ENCODE measurements around the gene KCNC1.

The KCNC1 gene

DNA sequence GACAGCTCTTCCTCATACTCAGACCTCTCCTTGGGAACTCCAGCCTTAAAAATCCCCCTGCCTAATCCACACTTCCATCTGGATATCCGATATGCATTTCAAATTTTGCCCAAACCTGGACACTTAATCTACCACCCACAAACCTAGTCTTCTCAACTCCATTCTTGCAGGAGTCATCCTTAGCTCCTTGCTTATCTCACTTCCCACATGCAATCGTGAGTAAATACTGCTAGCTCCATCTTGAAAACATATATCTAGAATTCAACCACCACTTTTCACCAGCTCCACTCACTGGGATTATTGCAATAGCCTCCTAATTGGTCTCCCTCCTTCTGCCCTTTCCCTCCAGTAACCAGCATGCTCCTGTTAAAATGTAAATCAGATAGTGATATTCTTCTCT, 17.8 kb upstream of the KCNC1 start:
- no peak for DNase-seq

DNA sequence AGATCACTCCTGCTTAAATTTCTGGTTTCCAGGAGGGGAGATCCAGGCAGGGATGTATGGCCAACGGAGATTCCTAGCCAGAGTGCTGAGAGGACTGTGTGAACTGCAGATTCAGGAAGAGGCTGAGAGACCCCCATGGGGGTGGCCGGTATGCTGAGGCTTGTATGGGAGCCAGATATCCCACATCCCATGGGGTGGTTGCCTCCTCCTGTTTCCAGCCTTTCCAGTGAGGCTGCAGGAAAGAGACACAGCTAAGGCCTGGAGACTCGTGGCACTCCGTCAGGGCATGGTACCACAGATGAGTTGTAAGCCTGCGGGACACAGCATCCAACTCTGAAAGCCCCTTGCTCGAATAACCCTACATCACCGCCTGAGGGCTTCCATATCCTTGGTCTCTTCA, 16.6 kb upstream of the KCNC1 start:
- DNase-seq = no peak

GRCh38 chr11:17718510-17718962, 16.0 kb upstream of the KCNC1 start:
- no peak for DNase-seq

DNA sequence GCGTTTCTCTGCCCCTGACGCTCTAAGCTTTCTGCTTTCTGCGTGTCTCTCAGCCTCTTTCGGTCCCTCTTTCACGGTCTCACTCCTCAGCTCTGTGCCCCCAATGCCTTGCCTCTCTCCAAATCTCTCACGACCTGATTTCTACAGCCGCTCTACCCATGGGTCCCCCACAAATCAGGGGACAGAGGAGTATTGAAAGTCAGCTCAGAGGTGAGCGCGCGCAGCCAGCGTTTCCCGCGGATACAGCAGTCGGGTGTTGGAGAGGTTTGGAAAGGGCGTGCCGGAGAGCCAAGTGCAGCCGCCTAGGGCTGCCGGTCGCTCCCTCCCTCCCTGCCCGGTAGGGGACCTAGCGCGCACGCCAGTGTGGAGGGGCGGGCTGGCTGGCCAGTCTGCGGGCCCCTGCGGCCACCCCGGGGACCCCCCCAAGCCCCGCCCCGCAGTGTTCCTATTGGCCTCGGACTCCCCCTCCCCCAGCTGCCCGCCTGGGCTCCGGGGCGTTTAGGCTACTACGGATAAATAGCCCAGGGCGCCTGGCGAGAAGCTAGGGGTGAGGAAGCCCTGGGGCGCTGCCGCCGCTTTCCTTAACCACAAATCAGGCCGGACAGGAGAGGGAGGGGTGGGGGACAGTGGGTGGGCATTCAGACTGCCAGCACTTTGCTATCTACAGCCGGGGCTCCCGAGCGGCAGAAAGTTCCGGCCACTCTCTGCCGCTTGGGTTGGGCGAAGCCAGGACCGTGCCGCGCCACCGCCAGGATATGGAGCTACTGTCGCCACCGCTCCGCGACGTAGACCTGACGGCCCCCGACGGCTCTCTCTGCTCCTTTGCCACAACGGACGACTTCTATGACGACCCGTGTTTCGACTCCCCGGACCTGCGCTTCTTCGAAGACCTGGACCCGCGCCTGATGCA, 15.3 kb upstream of the KCNC1 start, which contains the start of gene MYOD1:
Gene MYOD1, plus strand, starts transcription at position 544 of the 910 bp plus-strand sequence. Its CDS starts 212 bp downstream, at position 756.
- no peak for DNase-seq

DNA sequence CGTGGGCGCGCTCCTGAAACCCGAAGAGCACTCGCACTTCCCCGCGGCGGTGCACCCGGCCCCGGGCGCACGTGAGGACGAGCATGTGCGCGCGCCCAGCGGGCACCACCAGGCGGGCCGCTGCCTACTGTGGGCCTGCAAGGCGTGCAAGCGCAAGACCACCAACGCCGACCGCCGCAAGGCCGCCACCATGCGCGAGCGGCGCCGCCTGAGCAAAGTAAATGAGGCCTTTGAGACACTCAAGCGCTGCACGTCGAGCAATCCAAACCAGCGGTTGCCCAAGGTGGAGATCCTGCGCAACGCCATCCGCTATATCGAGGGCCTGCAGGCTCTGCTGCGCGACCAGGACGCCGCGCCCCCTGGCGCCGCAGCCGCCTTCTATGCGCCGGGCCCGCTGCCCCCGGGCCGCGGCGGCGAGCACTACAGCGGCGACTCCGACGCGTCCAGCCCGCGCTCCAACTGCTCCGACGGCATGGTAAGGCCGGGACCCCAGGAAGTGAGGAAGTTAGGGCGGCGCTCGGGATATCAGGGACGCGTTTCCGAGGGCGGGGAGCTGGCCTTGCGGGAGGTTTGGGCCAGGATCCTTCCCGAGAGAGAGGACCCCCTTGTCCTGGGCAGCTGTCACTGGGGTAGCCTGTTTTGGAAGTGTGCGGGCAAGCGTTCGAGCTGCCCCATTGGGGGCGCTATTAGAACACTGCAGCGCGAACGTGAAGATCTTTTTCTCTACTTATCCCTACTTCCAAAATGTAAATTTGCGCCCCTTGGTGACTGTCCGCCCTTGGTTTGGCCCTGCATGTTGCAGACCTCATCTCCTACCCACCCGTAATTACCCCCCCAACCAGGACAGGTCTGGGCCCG, 14.4 kb upstream of the KCNC1 start:
- no peak for DNase-seq

DNA sequence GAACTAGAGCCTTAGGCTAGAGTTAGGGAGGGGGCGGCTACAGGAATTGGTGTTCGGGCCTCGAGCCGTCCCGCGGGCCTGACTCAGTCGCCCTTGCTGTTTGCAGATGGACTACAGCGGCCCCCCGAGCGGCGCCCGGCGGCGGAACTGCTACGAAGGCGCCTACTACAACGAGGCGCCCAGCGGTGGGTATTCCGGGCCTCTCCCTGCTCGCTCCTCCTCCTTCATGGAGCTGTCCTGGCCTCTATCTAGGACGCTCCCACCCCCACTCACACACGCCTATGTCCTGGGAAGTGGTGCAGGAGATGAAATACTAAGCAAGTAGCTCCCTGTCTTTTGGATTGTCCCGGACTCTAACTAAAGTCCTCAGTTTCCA, 13.8 kb upstream of the KCNC1 start:
- DNase-seq = no peak

DNA sequence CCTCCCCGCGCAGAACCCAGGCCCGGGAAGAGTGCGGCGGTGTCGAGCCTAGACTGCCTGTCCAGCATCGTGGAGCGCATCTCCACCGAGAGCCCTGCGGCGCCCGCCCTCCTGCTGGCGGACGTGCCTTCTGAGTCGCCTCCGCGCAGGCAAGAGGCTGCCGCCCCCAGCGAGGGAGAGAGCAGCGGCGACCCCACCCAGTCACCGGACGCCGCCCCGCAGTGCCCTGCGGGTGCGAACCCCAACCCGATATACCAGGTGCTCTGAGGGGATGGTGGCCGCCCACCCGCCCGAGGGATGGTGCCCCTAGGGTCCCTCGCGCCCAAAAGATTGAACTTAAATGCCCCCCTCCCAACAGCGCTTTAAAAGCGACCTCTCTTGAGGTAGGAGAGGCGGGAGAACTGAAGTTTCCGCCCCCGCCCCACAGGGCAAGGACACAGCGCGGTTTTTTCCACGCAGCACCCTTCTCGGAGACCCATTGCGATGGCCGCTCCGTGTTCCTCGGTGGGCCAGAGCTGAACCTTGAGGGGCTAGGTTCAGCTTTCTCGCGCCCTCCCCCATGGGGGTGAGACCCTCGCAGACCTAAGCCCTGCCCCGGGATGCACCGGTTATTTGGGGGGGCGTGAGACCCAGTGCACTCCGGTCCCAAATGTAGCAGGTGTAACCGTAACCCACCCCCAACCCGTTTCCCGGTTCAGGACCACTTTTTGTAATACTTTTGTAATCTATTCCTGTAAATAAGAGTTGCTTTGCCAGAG, 13.2 kb upstream of the KCNC1 start:
- no peak for DNase-seq

GRCh38 chr11:17722000-17722643, 12.5 kb upstream of the KCNC1 start:
- DNase-seq = no peak

GRCh38 chr11:17724020-17724908, 10.3 kb upstream of the KCNC1 start:
- no peak for DNase-seq

GRCh38 chr11:17725174-17725573, 9.4 kb upstream of the KCNC1 start:
- no peak for DNase-seq

DNA sequence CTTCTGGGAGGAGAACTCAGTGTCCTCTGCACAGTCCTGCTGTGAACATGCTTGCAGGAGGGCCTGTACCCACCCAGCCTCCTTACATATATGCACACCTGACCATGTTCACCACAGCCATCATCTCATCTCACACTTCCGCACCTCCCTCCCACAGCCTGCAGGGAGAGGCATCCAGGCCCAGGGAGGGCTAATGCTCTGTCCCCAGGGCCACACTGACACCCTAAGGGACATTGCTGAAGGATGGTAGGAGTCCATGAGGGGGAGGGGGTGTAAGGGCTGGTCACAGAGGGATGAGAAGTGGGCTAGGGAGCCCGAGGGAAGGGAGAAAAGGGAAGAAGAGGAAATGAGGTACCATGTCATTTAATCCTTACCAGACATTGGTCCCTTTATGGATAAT, 4.4 kb upstream of the KCNC1 start:
- DNase-seq = no peak

DNA sequence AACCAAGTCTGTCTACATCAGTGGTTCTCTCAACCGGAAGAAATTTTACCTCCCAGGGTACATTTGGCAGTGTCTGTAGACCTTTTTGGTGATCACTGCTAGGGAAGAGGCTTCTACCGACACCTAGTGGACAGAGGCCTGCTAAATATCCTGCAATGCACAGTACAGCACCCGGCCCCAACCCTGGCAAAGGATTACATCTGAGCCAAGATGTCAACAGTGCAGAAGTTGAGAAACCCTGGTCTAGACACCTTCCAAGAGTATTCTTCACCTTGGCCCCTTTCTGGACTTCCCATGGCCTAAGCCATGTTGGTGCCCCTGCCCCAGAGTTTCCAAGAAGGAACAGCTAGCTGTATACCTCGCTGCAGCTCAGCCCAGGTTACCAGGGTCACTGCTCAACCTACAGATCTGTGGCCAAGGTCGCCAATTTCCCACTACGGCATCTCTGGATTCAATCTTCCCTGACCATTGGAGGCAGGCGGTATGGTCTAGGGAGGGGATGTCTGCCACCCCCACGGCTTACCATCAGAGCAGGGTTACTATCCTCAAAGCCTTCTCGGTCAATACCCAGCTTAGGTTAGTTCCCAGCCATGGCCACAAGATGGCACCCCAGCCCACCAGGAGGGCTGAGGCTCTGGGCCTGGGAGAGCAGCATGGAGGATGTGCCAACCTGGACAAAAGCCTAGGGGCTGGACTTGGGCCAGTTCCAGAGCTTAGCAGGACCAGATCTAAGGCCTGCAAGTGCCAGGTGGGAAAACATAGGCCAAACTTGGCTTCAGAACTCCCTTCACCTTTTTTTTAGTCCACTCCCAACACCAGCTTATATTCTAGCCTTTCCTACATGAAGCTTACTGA, 3.7 kb upstream of the KCNC1 start:
- DNase-seq = peak; percentile 84

- no peak for DNase-seq
These were observed 1.3 kb upstream of the KCNC1 start for GRCh38 chr11:17733261-17733660.

- peak; percentile 68 for DNase-seq
These were observed 621 bp downstream of the KCNC1 start for GRCh38 chr11:17734986-17735817.

- DNase-seq = no peak
These were observed 1.4 kb downstream of the KCNC1 start for GRCh38 chr11:17735818-17736578.

DNA sequence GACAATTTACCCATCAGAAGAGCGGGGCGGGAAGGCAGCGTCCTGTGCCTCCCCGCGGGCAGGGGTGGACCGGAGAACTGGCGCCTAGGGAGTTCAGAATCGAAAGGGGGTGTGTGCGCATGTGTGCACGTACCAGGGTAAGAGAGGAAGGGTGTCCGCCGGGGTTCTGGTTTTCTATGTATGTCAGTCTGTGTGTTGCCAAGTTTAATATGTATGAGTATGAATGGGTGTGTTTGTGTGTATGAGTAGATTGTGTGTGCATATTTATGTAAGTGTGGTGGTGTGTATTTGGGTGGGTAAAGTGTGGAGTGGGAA, 2.0 kb downstream of the KCNC1 start:
- no peak for DNase-seq

- no peak for DNase-seq
These were observed 2.6 kb downstream of the KCNC1 start for GRCh38 chr11:17736930-17737817.

Measured in stimulated activated CD8-positive, alpha-beta memory T cell treated with anti-CD3 and anti-CD28 coated beads, Interleukin-4, amount 100 ng/mL, for 48 hours (primary cell).